GM23248 (cell line): ENCODE results near the gene PYGB. TPM values are rescaled to one million over a fixed set of nuclear protein-coding genes. Genes with fewer than 3 reads are reported as not detected.
"Not testable (repeated sequence)": the region's sequence is repeated elsewhere in the genome, so short reads cannot be mapped to it uniquely, and the experiment has no call there.

Source experiments
- DNase-seq: peaks from one replicate; pipeline ENCODE4 v3.0.0-alpha.2; 2015
- H2AFZ ChIP-seq: fragments of 200-600 bp; sonication (generic); 2 replicates; pipeline ENCODE4 v1.6.1; 2016; ENCODE audit warnings: antibody characterized with exemption
- H3F3A ChIP-seq: fragments of 200-600 bp; sonication (generic); 2 replicates; pipeline ENCODE4 v1.6.1; 2016; ENCODE audit warnings: mild to moderate bottlenecking, antibody characterized with exemption, mixed run types; ENCODE audit not compliant: insufficient read depth
- H3K27ac ChIP-seq: fragments of 200-600 bp; sonication (generic); 2 replicates; pipeline ENCODE4 v1.5.1; 2016; ENCODE audit warnings: mild to moderate bottlenecking
- H3K27me3 ChIP-seq: fragments of 200-600 bp; sonication (generic); replicated peaks from 2 replicates; pipeline ENCODE4 v1.6.1; 2016; ENCODE audit warnings: mild to moderate bottlenecking; ENCODE audit not compliant: insufficient read depth
- H3K36me3 ChIP-seq: fragments of 200-600 bp; sonication (generic); 2 replicates; pipeline ENCODE4 v1.6.1; 2016; ENCODE audit warnings: low read depth, mild to moderate bottlenecking
- H3K4me1 ChIP-seq: fragments of 200-600 bp; sonication (generic); 2 replicates; pipeline ENCODE4 v1.6.1; 2016; ENCODE audit warnings: mild to moderate bottlenecking; ENCODE audit not compliant: insufficient read depth
- H3K4me2 ChIP-seq: fragments of 200-600 bp; sonication (generic); one replicate; pipeline ENCODE4 v1.6.1; 2016; ENCODE audit warnings: mild to moderate bottlenecking; ENCODE audit not compliant: unreplicated experiment
- H3K4me3 ChIP-seq: fragments of 200-600 bp; sonication (generic); 2 replicates; pipeline ENCODE4 v1.5.1; 2016; ENCODE audit warnings: mild to moderate bottlenecking
- H3K79me2 ChIP-seq: fragments of 200-600 bp; sonication (generic); 2 replicates; pipeline ENCODE4 v1.6.1; 2016; ENCODE audit warnings: mild to moderate bottlenecking; ENCODE audit not compliant: insufficient read depth
- H3K9ac ChIP-seq: fragments of 200-600 bp; sonication (generic); 2 replicates; pipeline ENCODE4 v1.6.1; 2016; ENCODE audit warnings: mild to moderate bottlenecking
- H3K9me2 ChIP-seq: fragments of 200-600 bp; sonication (generic); 2 replicates; pipeline ENCODE4 v1.6.1; 2016; ENCODE audit warnings: mixed run types, mild to moderate bottlenecking, moderate library complexity; ENCODE audit not compliant: insufficient read depth
- H3K9me3 ChIP-seq: fragments of 200-600 bp; sonication (generic); one replicate; pipeline ENCODE4 v1.6.1; 2017; ENCODE audit warnings: low read depth
- H4K20me1 ChIP-seq: fragments of 200-600 bp; sonication (generic); 2 replicates; pipeline ENCODE4 v1.6.0; 2016; ENCODE audit not compliant: insufficient read depth
- EZH2 ChIP-seq: fragments of 200-600 bp; sonication (generic); IDR thresholded peaks from 2 replicates; pipeline ENCODE4 v1.6.1; 2018; ENCODE audit warnings: antibody characterized with exemption, mild to moderate bottlenecking; ENCODE audit not compliant: insufficient read depth, poor library complexity, severe bottlenecking
- EZH2phosphoT487 ChIP-seq: fragments of 200-600 bp; sonication (generic); IDR thresholded peaks from 2 replicates; pipeline ENCODE4 v1.6.1; 2018; ENCODE audit warnings: antibody characterized with exemption, moderate library complexity, mild to moderate bottlenecking, low read depth; ENCODE audit not compliant: insufficient read depth
- WGBS, 2 experiments: methylation state at CpG; one replicate each; pipeline ENCODE4 v1.1.6; 2015 to 2017; ENCODE audit warnings: low lambda C conversion rate in 2 of 2, low coverage in 1 of 2; ENCODE audit errors: missing lambda C conversion rate in 2 of 2; 5-methylcytosine and 5-hydroxymethylcytosine counted together
- in situ Hi-C: fragments of 300-500 bp; cut with MboI; formaldehyde crosslinking; loops from 2 replicates; pipeline ENCODE4 v1.15.0; 2020
- polyA plus RNA-seq: library from polyadenylated mRNA; unstranded; fragments of >200 nt; fragmentation: Nextera tagmentation; extraction: Ambion mirVana; gene quantifications from 2 replicates; pipeline ENCODE4 v1.2.1, GENCODE V29; 2016
- total RNA-seq: library from RNA; depleted of rRNA; stranded (reverse); fragments of >200 nt; shearing (Covaris generic); gene quantifications from 2 replicates; pipeline ENCODE4 v1.2.3, GENCODE V29; 2014

The PYGB gene
- total and polyA plus RNA-seq, 2 experiments from 2014 or later, result 74.1 to 116 TPM

DNA sequence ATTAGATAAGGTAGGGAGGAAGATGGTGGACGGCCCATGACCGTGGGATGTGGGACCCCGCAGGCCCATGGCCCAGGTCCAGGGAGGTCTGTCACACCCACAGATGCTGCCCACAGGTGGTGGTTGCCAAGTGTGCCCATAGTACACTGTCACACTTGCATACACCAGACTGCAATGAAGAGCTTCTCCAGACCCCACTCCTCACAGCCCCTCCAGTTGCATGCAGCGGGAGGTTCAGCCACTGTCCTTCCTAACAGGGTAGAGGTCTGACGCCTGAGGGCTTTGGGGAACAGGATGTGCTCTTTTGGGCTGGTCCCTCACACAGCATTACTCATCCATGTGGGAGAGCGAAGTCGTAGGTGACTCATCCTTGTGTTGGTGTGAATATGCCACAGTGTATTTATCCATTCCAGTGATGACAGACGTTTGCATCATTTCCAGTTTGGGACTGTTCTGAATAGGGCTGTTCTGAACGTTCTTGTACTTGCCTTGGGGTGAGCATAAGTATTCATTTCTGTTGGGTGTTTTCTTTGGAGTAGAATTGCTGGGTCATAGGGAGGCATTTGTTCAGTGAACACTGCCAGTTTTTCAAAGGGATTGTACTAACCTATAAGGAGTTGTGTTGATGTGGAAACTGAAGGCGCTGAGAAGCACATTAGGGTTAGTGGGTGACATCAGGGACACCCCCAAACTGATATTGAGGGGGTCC lies 10.1 kb upstream of the PYGB start:
- in situ Hi-C loops, result no loop called here
- Histone ChIP-seq H3K27ac (peak overlapping the region; percentile 98), H3K9ac (peak overlapping the region; percentile 81), H3K4me1 (peaks cover 44% of the 10 kb centered on the region), H3K9me2 (no peaks in the 10 kb centered on the region; the same call in 1 of the 2 replicates), H3K4me2 (peak overlapping the region; percentile 76), H3K4me3 (0 out of 2 replicates have a peak overlapping the region, but pooled peaks have one; percentile 24), H3F3A (peaks cover 26% of the 10 kb centered on the region), H4K20me1 (no peaks in the 10 kb centered on the region), H3K27me3 (no peaks in the 10 kb centered on the region), H3K36me3 (no peaks in the 10 kb centered on the region), H3K79me2 (no peaks in the 10 kb centered on the region), H2AFZ (no peak overlapping the region; the same call in 1 of the 2 replicates), H3K9me3 (no peaks in the 10 kb centered on the region)
- DNase-seq, result peak; percentile 99
- WGBS, 2 experiments, result 19 to 27% methylated on average over 10 of the region's 10 CpGs
- TF ChIP-seq EZH2phosphoT487, result peak; percentile 69; the same call in 1 of the 2 replicates
- no peak for TF ChIP-seq EZH2

DNA sequence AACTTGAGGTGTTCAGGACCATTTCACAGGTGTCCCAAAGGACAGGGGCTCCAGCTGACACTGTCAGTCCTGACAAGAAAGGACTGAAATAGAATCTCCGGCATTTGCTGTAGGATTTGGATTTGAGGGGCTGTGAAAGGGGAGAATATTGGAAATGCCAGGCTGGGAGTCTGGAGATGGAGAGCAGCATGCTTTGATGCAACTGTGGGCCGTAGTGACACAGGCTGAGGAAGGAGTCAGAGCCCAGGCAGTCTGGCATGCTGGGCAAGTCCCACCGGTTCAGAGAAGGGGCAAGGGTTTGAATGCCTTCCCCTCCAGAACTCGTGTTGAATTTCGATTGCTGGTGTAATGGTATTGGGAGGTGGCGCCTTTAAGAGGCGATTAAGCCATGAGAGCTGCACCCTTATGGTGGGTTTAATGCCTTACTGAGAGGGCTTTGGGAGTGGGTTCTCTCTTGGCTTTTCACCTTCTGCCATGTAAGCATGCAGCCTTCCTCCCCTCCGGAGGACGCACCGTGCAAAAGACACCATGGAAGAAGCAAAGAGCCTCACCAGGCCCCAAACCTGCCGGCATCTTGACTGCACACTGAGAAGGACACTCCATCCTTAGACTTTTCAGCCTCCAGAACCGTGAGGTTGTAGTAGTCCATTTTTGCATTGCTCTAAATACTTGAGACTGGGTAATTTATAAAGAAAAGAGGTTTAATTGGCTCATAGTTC lies 9.4 kb upstream of the PYGB start:
- WGBS, 2 experiments, result 90 to 92% methylated on average over 12 of the region's 12 CpGs
- H3K4me1 ChIP-seq, result peaks cover 37% of the 10 kb centered on the region
- no peak overlapping the region; the same call in 1 of the 2 replicates for H2AFZ ChIP-seq

DNA sequence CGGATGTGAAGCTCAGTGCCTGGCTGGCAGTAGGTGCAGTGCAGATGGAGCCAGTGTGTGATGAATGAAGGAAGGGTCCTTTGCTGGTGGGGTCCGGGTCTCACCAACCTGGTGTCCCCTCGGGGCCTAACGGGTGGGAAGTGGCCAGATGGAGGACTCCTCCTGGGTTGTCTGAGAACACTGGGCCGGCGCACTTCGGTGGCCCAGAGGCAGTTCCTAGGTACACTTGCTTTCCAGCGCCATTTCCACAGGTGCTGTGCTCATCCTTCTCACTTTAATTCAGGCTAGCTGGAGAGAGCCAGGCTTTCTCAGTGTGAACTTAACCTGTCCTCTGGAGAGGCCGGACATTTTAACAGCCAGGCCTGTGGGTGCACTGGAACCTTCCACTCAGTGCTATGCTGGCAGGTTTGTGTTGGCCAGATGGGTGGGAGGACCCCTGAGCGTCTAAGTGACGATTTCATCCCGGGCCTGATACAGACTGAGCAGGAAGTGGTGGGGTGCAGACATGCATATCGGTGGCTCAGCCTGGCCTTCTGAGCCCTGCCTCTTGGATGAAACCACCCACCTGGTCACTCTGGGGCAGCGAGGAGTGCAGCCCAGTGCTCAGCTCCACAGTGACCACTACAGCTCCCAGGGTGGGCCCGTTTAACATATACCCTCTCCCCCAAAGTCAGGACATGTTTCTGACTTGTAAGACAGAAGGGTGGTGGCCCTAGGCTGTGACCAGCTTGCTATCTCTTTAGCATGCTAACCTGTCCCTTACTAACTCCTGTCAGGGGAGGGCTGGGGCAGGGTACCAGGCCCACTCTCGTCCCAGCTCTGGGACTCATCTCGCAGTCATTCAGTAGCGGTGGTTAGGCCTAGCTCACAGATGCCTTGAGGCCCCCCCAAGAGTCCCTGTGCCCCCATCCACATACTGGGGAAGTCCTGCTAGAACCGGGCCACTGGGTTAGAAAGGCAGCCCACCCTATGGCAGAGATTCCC lies 8.2 kb upstream of the PYGB start:
- no peak overlapping the region for H3K4me2 ChIP-seq
- TF ChIP-seq EZH2phosphoT487 (no peak), EZH2 (no peak)
- H3K27me3 ChIP-seq, result no peaks in the 10 kb centered on the region
- DNase-seq, result no peak
- H3K9me2 ChIP-seq, result no peaks in the 10 kb centered on the region; the same call in 1 of the 2 replicates
- no peaks in the 10 kb centered on the region for H3K36me3 ChIP-seq
- no peak overlapping the region for H3K9ac ChIP-seq
- no peak overlapping the region for H2AFZ ChIP-seq
- H4K20me1 ChIP-seq, result no peaks in the 10 kb centered on the region
- WGBS, 2 experiments, result 89 to 93% methylated on average over 19 of the region's 19 CpGs
- H3K79me2 ChIP-seq, result no peaks in the 10 kb centered on the region
- no peak overlapping the region for H3K4me3 ChIP-seq
- H3K27ac ChIP-seq, result no peak overlapping the region
- in situ Hi-C loops, result no loop called here
- H3F3A ChIP-seq, result peaks cover 13% of the 10 kb centered on the region
- no peaks in the 10 kb centered on the region for H3K9me3 ChIP-seq
- H3K4me1 ChIP-seq, result peaks cover 25% of the 10 kb centered on the region

More for the DNA sequence above, 9.4 kb upstream of the PYGB start:
- Histone ChIP-seq H3K4me3 (0 out of 2 replicates have a peak overlapping the region, but pooled peaks have one; percentile 24), H3K27ac (peak overlapping the region; percentile 98), H3F3A (peaks cover 18% of the 10 kb centered on the region), H3K27me3 (no peaks in the 10 kb centered on the region), H3K4me2 (peak overlapping the region; percentile 76), H3K79me2 (no peaks in the 10 kb centered on the region), H4K20me1 (no peaks in the 10 kb centered on the region), H3K9ac (peak overlapping the region; percentile 81), H3K36me3 (no peaks in the 10 kb centered on the region), H3K9me3 (no peaks in the 10 kb centered on the region), H3K9me2 (no peaks in the 10 kb centered on the region; the same call in 1 of the 2 replicates)
- in situ Hi-C loops, result no loop called here
- TF ChIP-seq EZH2 (no peak), EZH2phosphoT487 (no peak)
- peak; percentile 74 for DNase-seq

DNA sequence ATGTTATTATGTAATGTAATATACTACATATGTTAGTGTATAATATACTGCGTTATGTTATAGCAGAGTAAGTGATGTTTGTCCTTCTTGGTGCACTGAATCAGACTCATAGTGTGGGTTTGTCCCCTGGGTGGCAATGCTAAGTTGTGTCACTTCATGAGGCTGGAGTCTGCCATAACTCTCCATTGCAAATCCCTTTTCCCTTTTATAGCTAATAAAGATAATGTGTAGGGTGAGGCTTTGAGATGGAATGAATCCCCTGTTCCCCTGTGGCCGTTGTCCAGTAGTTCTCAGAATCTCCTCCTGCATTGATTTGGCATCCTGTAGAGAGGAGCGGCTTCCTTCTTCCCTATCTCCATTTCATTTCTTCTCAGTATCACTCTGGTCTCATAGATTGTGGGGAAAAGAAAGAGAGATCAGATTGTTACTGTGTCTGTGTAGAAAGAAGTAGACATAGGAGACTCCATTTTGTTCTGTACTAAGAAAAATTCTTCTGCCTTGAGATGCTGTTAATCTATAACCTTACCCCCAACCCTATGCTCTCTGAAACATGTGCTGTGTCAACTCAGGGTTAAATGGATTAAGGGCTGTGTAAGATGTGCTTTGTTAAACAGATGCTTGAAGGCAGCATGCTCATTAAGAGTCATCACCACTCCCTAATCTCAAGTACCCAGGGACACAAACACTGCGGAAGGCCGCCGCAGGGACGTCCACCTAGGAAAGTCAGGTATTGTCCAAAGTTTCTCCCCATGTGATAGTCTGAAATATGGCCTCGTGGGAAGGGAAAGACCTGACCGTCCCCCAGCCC lies 6.8 kb upstream of the PYGB start:
- H2AFZ ChIP-seq, H3K4me3 ChIP-seq, H3K9me3 ChIP-seq, H3K79me2 ChIP-seq, H3K4me2 ChIP-seq, DNase-seq, H3K9me2 ChIP-seq, in situ Hi-C loops, H3K9ac ChIP-seq, H3K36me3 ChIP-seq, H4K20me1 ChIP-seq, H3K27ac ChIP-seq, H3K27me3 ChIP-seq: not testable (repeated sequence)
- 90% methylated on average over 9 of the region's 9 CpGs for WGBS, 2 experiments
- Histone ChIP-seq H3F3A (peaks cover 18% of the 10 kb centered on the region), H3K4me1 (peaks cover 24% of the 10 kb centered on the region)

DNA sequence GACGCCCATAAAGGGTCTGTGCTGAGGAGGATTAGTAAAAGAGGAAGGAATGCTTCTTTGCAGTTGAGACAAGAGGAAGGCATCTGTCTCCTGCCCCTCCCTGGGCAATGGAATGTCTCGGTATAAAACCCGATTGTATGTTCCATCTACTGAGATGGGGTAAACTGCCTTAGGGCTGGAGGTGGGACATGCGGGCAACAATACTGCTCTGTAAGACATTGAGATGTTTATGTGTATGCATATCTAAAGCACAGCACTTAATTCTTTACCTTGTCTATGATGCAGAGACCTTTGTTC lies 6.3 kb upstream of the PYGB start:
- H3K27me3 ChIP-seq, H4K20me1 ChIP-seq, H3K9me2 ChIP-seq, H3K36me3 ChIP-seq, H3K9me3 ChIP-seq, H3K4me2 ChIP-seq, H3K9ac ChIP-seq, H3K4me3 ChIP-seq, in situ Hi-C loops, H3K27ac ChIP-seq, DNase-seq, H2AFZ ChIP-seq, H3K79me2 ChIP-seq: not testable (repeated sequence)
- 68 to 71% methylated on average over 4 of the region's 4 CpGs for WGBS, 2 experiments
- Histone ChIP-seq H3F3A (peaks cover 22% of the 10 kb centered on the region), H3K4me1 (peaks cover 28% of the 10 kb centered on the region)
